ENCODE data around the gene EFNA4.

GRCh38 chr1:155029513-155030242 is 33.9 kb upstream of the EFNA4 start:
- TF ChIP-seq EZH2 (IDR thresholded peaks at IDR 0.05) (no peak), CTCF (IDR thresholded peaks at IDR 0.05) (no peak), EZH2phosphoT487 (IDR thresholded peaks at IDR 0.05) (no peak)
